OCI-LY3 (cell line): ENCODE data around the gene ENPP5.

Experiments
- EZH2phosphoT487 ChIP-seq: fragments of 200-600 bp; shearing (Covaris generic); IDR thresholded peaks from 2 replicates; pipeline ENCODE4 v1.6.1; 2018; ENCODE audit warnings: antibody characterized with exemption, mixed run types, low read depth
- TF ChIP-seq, protein P1 (sequence below): fragments of 200-600, 300-600 bp; sonication (generic); IDR thresholded peaks from 2 replicates; pipeline ENCODE4 v1.5.1; 2014; ENCODE audit warnings: antibody characterized with exemption, low read length, low read depth

DNA sequence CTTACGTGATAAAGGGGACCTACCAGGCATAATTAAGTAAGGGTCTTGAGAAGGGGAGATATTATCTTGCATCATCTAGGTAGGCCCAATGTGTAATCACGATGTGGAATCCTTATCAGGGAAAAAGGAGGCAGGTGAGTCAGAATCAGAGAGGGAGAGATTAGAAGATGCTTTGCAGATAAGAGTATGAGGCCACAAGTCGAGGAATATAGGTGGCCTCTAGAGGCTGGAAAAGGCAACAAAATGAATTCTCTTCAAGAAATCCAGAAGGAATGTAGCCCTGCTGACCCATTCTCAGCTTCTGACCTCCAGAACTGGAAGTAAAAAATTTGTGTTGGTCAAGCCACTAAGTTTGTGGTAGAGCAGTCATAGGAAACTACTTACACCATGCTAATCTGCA is 51.9 kb downstream of the ENPP5 start:
- TF ChIP-seq, protein P1, sequence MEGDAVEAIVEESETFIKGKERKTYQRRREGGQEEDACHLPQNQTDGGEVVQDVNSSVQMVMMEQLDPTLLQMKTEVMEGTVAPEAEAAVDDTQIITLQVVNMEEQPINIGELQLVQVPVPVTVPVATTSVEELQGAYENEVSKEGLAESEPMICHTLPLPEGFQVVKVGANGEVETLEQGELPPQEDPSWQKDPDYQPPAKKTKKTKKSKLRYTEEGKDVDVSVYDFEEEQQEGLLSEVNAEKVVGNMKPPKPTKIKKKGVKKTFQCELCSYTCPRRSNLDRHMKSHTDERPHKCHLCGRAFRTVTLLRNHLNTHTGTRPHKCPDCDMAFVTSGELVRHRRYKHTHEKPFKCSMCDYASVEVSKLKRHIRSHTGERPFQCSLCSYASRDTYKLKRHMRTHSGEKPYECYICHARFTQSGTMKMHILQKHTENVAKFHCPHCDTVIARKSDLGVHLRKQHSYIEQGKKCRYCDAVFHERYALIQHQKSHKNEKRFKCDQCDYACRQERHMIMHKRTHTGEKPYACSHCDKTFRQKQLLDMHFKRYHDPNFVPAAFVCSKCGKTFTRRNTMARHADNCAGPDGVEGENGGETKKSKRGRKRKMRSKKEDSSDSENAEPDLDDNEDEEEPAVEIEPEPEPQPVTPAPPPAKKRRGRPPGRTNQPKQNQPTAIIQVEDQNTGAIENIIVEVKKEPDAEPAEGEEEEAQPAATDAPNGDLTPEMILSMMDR = no peak
- TF ChIP-seq EZH2phosphoT487 = no peak
